ENCODE data around the gene ABCC4. TPM values are rescaled to one million over a fixed set of nuclear protein-coding genes. Genes with fewer than 3 reads are reported as not detected.

Gene ABCC4
- total RNA-seq, 4 donors from 2014 or later = 3.9 to 6.8 (median 4.7) TPM

GRCh38 chr13:95226932-95227695 lies 74.1 kb downstream of the ABCC4 start:
- Histone ChIP-seq H3K27ac (no peak overlapping the region), H3K4me3 (no peak overlapping the region), H3K9me3 (no peaks in the 10 kb centered on the region), H3K4me1 (no peaks in the 10 kb centered on the region), H3K27me3 (no peaks in the 10 kb centered on the region), H3K36me3 (no peaks in the 10 kb centered on the region)
- no peak for ATAC-seq
- TF ChIP-seq POLR2A (IDR thresholded peaks at IDR 0.05) (no peak), EP300 (IDR thresholded peaks at IDR 0.05) (no peak), POLR2AphosphoS5 (IDR thresholded peaks at IDR 0.05) (no peak)
- TF ChIP-seq, protein P1, sequence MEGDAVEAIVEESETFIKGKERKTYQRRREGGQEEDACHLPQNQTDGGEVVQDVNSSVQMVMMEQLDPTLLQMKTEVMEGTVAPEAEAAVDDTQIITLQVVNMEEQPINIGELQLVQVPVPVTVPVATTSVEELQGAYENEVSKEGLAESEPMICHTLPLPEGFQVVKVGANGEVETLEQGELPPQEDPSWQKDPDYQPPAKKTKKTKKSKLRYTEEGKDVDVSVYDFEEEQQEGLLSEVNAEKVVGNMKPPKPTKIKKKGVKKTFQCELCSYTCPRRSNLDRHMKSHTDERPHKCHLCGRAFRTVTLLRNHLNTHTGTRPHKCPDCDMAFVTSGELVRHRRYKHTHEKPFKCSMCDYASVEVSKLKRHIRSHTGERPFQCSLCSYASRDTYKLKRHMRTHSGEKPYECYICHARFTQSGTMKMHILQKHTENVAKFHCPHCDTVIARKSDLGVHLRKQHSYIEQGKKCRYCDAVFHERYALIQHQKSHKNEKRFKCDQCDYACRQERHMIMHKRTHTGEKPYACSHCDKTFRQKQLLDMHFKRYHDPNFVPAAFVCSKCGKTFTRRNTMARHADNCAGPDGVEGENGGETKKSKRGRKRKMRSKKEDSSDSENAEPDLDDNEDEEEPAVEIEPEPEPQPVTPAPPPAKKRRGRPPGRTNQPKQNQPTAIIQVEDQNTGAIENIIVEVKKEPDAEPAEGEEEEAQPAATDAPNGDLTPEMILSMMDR (IDR thresholded peaks at IDR 0.05) = no peak
- 46 to 61% methylated on average over 3 to 4 of the region's 4 CpGs for WGBS, 2 donors (ENCODE audit: low coverage in 1 of 2)

DNA sequence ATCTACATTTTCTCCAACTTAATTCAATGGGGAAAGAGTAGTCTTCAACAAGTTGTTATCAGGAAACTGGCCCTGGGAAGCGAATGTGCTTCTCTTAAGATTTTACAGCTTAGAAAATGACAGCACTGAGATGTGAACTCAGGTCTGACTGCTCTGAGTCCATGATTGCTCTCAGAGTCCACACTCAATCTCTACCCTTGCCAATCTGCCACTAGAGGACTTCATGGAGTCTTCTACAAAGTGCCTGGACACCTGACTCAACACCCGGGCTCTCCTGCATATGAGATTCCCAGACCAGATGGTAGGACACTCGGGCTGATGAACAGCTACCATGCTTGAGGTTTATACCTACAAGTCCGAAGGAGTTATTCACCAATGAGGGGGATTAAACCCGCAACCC lies 74.8 kb downstream of the ABCC4 start:
- TF ChIP-seq POLR2A (IDR thresholded peaks at IDR 0.05) = no peak
- WGBS, 2 donors (ENCODE audit: low coverage in 1 of 2) = 94 to 96% methylated on average over 3 to 5 of the region's 5 CpGs
- Histone ChIP-seq H3K4me1 (no peaks in the 10 kb centered on the region), H3K4me3 (no peak overlapping the region), H3K27ac (no peak overlapping the region), H3K9me3 (no peaks in the 10 kb centered on the region), H3K36me3 (no peaks in the 10 kb centered on the region), H3K27me3 (no peaks in the 10 kb centered on the region)
- ATAC-seq = no peak

DNA sequence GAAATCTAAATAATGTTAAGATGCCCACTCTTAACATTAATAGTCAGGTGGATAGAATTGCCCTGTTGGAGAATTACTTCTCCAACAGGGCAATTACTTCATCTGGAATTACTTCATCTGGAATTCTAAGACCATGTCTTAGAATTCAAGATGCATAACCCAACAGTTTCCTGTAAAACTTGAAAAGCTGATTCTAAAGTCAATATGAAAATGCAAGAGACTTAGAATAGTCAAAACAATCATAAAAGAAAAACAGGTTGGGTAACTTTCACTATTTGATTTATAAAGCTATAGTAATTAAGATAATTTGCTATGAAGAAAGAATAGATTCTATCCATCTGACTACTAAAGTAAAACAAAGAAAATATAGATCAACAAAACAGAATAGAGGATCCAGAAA lies 75.2 kb downstream of the ABCC4 start:
- no peak for ATAC-seq
- no peaks in the 10 kb centered on the region for H3K27me3 ChIP-seq
- H3K36me3 ChIP-seq = no peaks in the 10 kb centered on the region
- H3K4me1 ChIP-seq = no peaks in the 10 kb centered on the region
- H3K9me3 ChIP-seq = no peaks in the 10 kb centered on the region
- no peak overlapping the region for H3K4me3 ChIP-seq
- TF ChIP-seq POLR2A (IDR thresholded peaks at IDR 0.05) (no peak), POLR2AphosphoS5 (IDR thresholded peaks at IDR 0.05) (no peak), EP300 (IDR thresholded peaks at IDR 0.05) (no peak)
- TF ChIP-seq, protein P1 (IDR thresholded peaks at IDR 0.05) = no peak
- H3K27ac ChIP-seq = no peak overlapping the region

DNA sequence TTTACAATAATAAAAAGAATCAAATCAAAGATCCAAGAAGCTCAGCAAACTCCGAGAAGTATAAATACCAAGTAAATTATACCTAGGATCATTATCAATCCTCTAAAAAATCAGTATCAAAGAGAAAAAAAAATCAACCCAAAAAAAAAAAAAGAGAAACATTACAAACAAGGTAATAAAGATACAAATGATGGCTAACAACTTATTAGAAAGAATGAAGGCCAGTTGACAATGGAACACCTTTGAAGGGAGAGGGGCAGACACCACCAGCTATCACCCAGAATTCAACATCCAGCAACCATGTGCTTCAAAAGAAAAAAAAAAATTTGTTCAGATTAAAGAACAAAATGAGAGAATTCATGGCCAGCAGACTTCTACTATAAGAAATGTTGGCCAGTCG lies 77.2 kb downstream of the ABCC4 start:
- Histone ChIP-seq H3K27me3 (no peaks in the 10 kb centered on the region), H3K4me1 (no peaks in the 10 kb centered on the region), H3K36me3 (no peaks in the 10 kb centered on the region), H3K4me3 (no peak overlapping the region), H3K27ac (no peak overlapping the region), H3K9me3 (no peaks in the 10 kb centered on the region)
- 92% methylated on average over 2 of the region's 2 CpGs; no CpG with 5 or more reads in 1 of the 2 donors for WGBS, 2 donors (ENCODE audit: low coverage in 1 of 2)
- no peak for ATAC-seq
- TF ChIP-seq POLR2A (IDR thresholded peaks at IDR 0.05) = no peak
- TF ChIP-seq, protein P1 (IDR thresholded peaks at IDR 0.05) = no peak
- TF ChIP-seq EP300 (IDR thresholded peaks at IDR 0.05) = no peak
- TF ChIP-seq POLR2AphosphoS5 (IDR thresholded peaks at IDR 0.05) = no peak

- no peak for ATAC-seq
- no CpG with 5 or more reads among the region's 4 CpGs for WGBS, 2 donors (ENCODE audit: low coverage in 1 of 2)
- no peaks in the 10 kb centered on the region for H3K36me3 ChIP-seq
- H3K27me3 ChIP-seq = no peaks in the 10 kb centered on the region
- H3K4me1 ChIP-seq = no peaks in the 10 kb centered on the region
- H3K4me3 ChIP-seq = no peak overlapping the region
- TF ChIP-seq EP300 (IDR thresholded peaks at IDR 0.05) = no peak
- TF ChIP-seq, protein P1 (IDR thresholded peaks at IDR 0.05) = no peak
- TF ChIP-seq POLR2AphosphoS5 (IDR thresholded peaks at IDR 0.05) = no peak
- no peak for TF ChIP-seq POLR2A (IDR thresholded peaks at IDR 0.05)
- H3K9me3 ChIP-seq = no peaks in the 10 kb centered on the region
- H3K27ac ChIP-seq = no peak overlapping the region
These were observed 78.6 kb downstream of the ABCC4 start for GRCh38 chr13:95222733-95223018.
